Measurements from ENCODE around the gene ATF2. TPM values are rescaled to one million over a fixed set of nuclear protein-coding genes. Genes with fewer than 3 reads are reported as not detected.

ATF2 gene
- total and polyA plus RNA-seq, 2 of the 8 experiments (the other 6 are each of a cell fraction or from before 2014, with no cell fraction given): 31.2 to 46.5 TPM

DNA sequence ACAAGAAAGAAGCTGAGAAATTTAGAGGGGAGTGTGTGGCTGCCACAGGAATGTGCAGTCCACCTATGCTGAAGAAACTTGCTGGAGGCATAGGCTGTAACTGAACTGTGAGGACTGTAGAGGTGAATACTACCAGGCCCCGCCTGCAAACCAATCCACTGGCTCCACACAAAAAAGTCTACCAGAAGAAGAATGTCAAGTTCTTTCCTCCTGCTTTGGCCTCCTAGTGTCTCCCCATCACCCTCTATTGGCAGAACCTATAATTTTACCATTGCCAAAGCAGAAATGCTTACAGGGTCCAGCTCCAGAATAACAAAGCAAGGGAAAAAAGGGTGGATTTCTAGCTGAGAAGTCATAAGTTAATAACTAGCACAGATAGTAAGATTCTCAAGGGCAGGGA, 19.4 kb upstream of the ATF2 start:
- Histone ChIP-seq H3K23me2 (ENCODE audit: low read depth, low read length) (no peaks in the 10 kb centered on the region), H3K4me2 (ENCODE audit: insufficient read depth in 1 of 2, low read depth in 2 of 2, low read length in 2 of 2) (no peak overlapping the region), H3K27me3 (replicated peaks in 1 of 4; ENCODE audit: control insufficient read depth in 3 of 4, extremely low read depth in 1 of 4, insufficient read depth in 3 of 4, low read length in 3 of 4) (no peaks in the 10 kb centered on the region), H3K27ac (ENCODE audit: low read depth, low read length) (no peak overlapping the region), H3K23ac (ENCODE audit: insufficient read length) (no peak overlapping the region), H4K8ac (ENCODE audit: extremely low read depth, insufficient read depth, low read length) (no peak overlapping the region), H3K9ac (replicated peaks in 1 of 4; ENCODE audit: extremely low read depth in 1 of 4, low read depth in 3 of 4, low read length in 3 of 4) (no peak overlapping the region), H3K4me1 (replicated peaks in 1 of 4; ENCODE audit: control insufficient read depth in 3 of 4, insufficient read depth in 4 of 4, low read length in 3 of 4) (no peaks in the 10 kb centered on the region), H2BK5ac (ENCODE audit: low read depth, low read length) (no peak overlapping the region), H4K20me1 (replicated peaks in 1 of 2; ENCODE audit: control insufficient read depth in 1 of 2, insufficient read depth in 2 of 2, low read length in 2 of 2) (no peaks in the 10 kb centered on the region), H2AK5ac (ENCODE audit: low read depth, low read length) (no peak overlapping the region), H3K56ac (replicated peaks; ENCODE audit: insufficient read length, low read depth, low read length) (no peak overlapping the region), H3K14ac (ENCODE audit: insufficient read length) (no peak overlapping the region), H4K91ac (replicated peaks; ENCODE audit: insufficient read length, low read length) (no peak overlapping the region), H2BK120ac (replicated peaks; ENCODE audit: low read depth, low read length) (no peak overlapping the region), H3K9me3 (ENCODE audit: insufficient read depth in 2 of 2, low read depth in 1 of 2, low read length in 1 of 2) (no peaks in the 10 kb centered on the region), H2BK12ac (ENCODE audit: low read depth, low read length) (no peak overlapping the region), H3K79me2 (ENCODE audit: control insufficient read depth in 1 of 2, insufficient read depth in 2 of 2, low read length in 2 of 2) (no peaks in the 10 kb centered on the region), H2BK15ac (ENCODE audit: low read length) (no peak overlapping the region), H4K5ac (ENCODE audit: insufficient read length, low read depth, low read length) (no peak overlapping the region), H3K18ac (ENCODE audit: extremely low read depth, low read length) (no peak overlapping the region), H3K79me1 (ENCODE audit: low read depth, low read length) (no peaks in the 10 kb centered on the region), H2AFZ (ENCODE audit: low read length) (no peak overlapping the region), H2BK20ac (ENCODE audit: low read length) (no peak overlapping the region), H3K4ac (replicated peaks; ENCODE audit: insufficient read length, low read depth, low read length) (no peak overlapping the region), H3K36me3 (ENCODE audit: control insufficient read depth in 2 of 4, insufficient read depth in 4 of 4, low read length in 3 of 4) (no peaks in the 10 kb centered on the region), H3K4me3 (ENCODE audit: extremely low read depth in 1 of 4, insufficient read depth in 2 of 4, low read depth in 3 of 4, low read length in 4 of 4) (no peak overlapping the region)
- DNase-seq (ENCODE audit: low read depth in 1 of 2, low spot score in 2 of 2) (no peak), FAIRE-seq (no peak)
- WGBS, 2 experiments (ENCODE audit: extremely low coverage in 1 of 2, insufficient coverage in 1 of 2, insufficient read length in 1 of 2, insufficient replicate concordance in 2 of 2, low coverage in 1 of 2, low lambda C conversion rate in 2 of 2, missing lambda C conversion rate in 1 of 2): 65% methylated on average over 1 of the region's 1 CpG; no CpG with 5 or more reads in 1 of the 2 experiments
- CTCF ChIA-PET (ENCODE audit: partially characterized antibody): interaction anchor here (0.5 to 1.9 kb wide), 12 partner anchors 8 to 437 kb away, joined by 3 to 9 read pairs (median 4); no protein-coding TSS in a partner anchor
- POLR2A ChIA-PET (ENCODE audit: partially characterized antibody): interaction anchor here (0.6 to 0.7 kb wide), 2 partner anchors 24 to 1508 kb away, joined by 3 to 5 read pairs; no protein-coding TSS in a partner anchor
- TF ChIP-seq, protein P1, sequence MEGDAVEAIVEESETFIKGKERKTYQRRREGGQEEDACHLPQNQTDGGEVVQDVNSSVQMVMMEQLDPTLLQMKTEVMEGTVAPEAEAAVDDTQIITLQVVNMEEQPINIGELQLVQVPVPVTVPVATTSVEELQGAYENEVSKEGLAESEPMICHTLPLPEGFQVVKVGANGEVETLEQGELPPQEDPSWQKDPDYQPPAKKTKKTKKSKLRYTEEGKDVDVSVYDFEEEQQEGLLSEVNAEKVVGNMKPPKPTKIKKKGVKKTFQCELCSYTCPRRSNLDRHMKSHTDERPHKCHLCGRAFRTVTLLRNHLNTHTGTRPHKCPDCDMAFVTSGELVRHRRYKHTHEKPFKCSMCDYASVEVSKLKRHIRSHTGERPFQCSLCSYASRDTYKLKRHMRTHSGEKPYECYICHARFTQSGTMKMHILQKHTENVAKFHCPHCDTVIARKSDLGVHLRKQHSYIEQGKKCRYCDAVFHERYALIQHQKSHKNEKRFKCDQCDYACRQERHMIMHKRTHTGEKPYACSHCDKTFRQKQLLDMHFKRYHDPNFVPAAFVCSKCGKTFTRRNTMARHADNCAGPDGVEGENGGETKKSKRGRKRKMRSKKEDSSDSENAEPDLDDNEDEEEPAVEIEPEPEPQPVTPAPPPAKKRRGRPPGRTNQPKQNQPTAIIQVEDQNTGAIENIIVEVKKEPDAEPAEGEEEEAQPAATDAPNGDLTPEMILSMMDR (IDR thresholded peaks at IDR 0.05; ENCODE audit: control extremely low read depth in 1 of 3, insufficient read depth in 1 of 3, low read depth in 1 of 3, low read length in 3 of 3): peak in 2 of 3 experiments; percentile 31 to 53; a peak in 2 of 4 replicates
- no peak for TF ChIP-seq CEBPB (IDR thresholded peaks at IDR 0.05; ENCODE audit: low read depth, low read length)
